Epithelial cell of umbilical artery (primary cell): ENCODE data around the gene SCRG1. TPM values are rescaled to one million over a fixed set of nuclear protein-coding genes. Genes with fewer than 3 reads are reported as not detected.

ENCODE experiments used
- total RNA-seq: library from RNA; depleted of rRNA; stranded (reverse); fragments of >200 nt; gene quantifications from 2 replicates; pipeline ENCODE4 v1.2.3, GENCODE V29; 2014

The SCRG1 gene
- 0.15 TPM in 1 of 2 replicates, not detected in the other for total RNA-seq

DNA sequence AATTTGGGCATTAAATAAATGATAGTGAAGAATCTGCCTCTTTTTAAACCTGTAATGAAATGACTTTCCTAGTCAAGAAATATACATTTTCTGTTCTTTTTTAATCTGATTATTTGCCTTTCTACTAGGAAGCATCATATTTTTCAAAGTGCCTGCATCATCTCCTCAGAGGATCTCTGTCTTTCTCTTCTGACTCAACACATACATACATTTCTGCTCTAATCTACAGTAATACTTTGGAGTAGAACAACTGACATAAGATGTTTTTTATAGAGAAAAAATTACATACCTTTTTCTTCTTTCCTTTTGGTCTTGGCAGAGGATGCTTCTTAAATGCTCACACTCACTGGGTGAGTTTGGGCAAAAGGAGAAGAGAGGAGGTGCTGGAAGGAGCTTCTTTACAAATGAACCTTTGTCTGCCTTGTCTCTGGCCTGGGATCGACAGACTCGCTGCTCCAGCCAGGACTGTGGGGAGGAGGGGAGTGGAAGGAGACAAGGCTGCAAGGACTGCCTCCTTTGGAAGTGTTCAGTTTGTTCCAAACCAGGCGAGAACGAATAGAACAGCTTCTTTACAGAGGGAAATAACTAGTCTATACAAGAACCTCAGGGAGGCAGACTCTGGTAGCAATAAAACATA, at the start of gene SCRG1:
Gene SCRG1 (minus strand): TSS at position 338 of the 637 bp plus-strand sequence. CDS start 7,702 bp downstream, outside the sequence.

DNA sequence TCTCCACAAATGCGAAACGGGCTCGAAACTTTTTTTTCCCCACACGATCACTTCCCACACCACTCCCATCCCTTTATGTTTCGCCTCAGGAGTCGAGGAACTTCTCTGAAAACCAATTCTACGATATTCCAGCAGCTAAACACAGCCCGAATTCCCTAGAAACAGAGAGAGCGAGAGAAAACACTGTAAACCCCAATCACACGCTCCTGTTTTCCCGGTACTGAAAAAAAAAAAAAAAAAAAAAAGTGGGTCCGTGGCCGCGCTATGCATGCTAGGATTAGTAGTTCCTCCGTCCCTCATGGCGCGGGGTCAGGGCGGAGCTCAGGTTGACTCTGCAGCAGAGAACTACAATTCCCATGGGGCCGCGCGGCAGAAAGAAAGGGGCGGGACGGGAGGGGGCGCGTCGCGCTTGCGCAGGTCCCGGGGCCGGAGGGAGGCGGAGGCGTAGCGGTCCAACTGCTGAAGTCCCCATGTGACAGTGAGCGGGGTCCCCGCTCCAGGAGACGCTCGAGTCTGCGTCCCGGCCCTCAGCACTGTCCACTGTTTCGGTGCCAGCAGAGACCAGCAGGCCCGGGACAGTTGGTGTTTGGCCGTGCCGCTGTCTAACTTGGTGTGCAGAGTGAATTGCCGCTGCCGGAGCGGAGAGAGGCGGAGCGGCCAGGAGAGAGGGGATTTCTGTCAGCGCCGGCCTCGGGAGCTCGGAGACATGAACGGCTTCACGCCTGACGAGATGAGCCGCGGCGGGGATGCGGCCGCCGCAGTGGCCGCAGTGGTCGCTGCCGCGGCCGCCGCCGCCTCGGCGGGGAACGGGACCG, 28.2 kb downstream of the SCRG1 start, which contains the start of gene SAP30:
Gene SAP30 (plus strand): TSS at position 478 of the 815 bp plus-strand sequence. CDS start 229 bp downstream, at position 707.

Other genes with a start within 250 kb of the SCRG1 start
- 43.5 and 47.0 TPM in 2 replicates for gene GALNT7, start 230.3 kb downstream of the SCRG1 start, total RNA-seq
- 149 and 237 TPM in 2 replicates for gene HMGB2, start 64.8 kb downstream of the SCRG1 start, total RNA-seq
- gene SAP30, start 28.2 kb downstream of the SCRG1 start, total RNA-seq, result 21.4 and 26.4 TPM in 2 replicates
- gene HAND2, start 131.1 kb upstream of the SCRG1 start, total RNA-seq, result 0.32 and 0.46 TPM in 2 replicates